Measurements from ENCODE around the gene STIM2.

The STIM2 gene

DNA sequence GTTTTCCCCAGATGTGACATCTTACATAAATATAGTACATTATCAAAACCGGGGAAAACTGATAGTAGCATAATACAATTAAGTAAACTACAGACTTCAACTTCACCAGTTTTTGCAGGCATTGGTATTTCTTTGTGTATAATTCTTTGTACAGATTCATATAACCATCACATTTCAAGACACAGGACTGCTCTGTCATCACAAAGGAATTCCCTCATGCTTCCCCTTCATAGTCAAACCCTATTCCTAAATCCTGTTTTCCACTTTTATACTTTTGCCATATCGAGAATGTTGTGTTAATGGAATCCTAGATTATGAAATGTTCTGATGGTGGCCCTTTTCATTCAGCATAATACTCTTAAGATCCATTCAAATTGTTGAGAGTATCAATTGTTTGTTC, 36.0 kb downstream of the STIM2 start:
- no peak for DNase-seq (ENCODE audit: low read depth in 2 of 2, low spot score in 1 of 2)

DNA sequence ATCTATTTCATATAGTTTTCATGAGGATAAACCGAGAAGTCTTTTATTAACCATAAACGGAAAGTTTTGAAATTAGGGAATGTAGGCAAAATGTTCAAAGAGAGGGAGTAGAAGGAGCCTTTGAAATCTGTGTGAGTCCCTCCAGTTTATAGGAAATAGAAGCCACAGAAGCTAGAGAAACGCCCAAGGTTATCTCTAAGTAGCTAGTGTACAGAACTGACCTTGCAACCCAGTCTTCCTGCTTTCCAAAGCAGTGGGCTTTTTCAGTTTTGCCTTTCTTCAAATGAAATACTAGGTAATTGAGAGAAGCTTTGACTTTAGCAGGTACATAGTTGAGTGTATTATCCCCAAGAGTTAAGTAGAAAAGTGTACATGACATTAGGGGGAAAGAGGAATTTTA, 39.4 kb downstream of the STIM2 start:
- DNase-seq (ENCODE audit: low read depth in 2 of 2, low spot score in 1 of 2): no peak

DNA sequence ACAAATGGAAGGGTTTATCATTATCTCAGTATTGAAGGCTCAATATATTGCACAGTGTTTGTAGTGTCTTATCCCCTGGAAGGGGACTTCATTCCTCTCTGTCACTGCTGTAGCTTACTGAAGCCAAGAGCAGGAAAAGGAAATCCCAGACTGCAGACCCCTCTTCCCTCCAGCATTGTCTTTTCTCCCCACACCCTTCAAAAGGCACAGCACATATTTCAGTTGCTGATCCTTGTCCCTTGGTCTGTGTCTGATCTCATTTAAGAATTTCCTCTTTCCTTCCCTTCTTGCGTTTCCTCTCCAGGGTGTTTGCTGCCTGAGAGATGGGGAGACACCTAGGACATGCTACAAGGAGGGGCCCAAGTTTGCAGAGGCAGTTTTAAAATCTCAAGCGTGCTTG, 40.1 kb downstream of the STIM2 start:
- no peak for DNase-seq (ENCODE audit: low read depth in 2 of 2, low spot score in 1 of 2)

DNA sequence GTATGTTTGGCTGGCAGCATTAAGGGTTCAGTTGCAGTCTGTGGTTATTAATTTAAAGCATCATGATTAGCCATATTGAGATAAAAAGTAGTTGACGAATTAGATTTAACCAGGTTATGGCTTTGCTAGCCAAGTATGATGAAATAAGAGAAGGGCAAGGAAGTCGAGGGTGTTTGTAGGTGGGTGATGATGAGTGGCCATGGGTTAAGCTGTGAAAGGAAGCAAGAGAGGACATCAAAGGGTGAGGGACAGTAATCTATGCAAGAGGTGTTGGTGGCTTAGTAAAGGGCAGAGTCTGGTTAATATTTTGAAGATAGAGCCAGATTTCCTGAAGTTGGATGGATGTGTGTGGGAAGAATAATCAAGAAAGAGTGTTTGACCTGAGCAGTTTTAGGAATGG, 44.5 kb downstream of the STIM2 start:
- no peak for DNase-seq (ENCODE audit: low read depth in 2 of 2, low spot score in 1 of 2)

DNA sequence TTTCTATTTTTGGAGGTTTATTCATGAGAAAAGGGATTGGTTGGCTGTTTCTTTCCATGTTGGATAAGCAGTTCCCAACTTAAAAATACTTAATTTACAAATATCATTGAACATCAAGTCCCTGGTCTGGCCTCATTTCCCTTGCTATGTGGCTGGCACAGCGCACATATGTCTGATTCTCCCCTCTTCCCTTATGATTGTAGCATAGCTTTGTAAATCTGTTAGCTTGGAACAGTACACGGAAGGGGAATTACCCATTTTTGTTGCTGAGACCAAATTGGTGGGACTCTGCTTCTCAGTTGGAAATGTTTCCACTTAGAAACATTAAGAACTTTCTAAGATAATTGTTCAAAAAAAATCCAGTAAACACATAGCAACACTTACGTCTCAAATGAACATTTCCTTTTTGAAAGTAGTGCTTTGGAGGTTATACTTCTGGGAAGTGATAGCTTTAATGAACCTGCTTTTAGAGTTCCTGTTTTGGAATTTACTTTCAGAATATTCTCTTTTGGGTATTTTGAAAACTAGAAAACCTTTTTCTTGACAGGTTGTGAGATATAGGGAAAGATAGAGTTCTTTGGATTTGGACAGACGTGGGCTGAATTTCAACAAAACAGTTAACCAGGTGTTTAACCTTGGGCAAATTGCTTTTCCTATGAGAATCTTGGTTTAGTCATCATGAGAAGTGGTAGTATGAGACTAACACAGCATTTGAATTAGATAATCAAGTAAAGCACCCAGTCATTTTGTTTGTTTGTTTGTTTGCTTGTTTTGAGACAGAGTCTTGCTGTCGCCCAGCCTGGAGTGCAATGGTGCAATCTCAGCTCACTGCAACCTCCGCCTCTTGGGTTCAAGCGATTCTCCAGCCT, 47.3 kb downstream of the STIM2 start:
- no peak for DNase-seq (ENCODE audit: low read depth in 2 of 2, low spot score in 1 of 2)

DNA sequence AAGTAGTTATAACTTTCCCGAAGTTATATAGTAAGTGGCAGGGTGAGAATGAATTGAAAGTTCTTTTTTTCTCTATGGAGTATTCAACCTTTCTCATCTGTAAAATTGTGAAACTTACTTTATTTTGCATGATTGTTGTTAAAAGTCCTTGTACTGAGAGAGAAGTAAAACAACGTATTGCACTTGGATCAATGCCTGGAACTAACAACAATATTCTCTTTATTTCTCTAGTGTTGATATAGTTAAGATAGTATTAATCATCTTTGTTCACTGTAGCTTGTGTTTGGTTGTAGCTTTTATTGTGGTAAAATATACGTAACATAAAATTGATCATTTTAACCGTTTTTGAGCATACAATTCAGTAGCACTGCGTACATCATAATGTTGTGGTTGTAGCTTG, 48.7 kb downstream of the STIM2 start:
- DNase-seq (ENCODE audit: low read depth in 2 of 2, low spot score in 1 of 2): no peak

DNA sequence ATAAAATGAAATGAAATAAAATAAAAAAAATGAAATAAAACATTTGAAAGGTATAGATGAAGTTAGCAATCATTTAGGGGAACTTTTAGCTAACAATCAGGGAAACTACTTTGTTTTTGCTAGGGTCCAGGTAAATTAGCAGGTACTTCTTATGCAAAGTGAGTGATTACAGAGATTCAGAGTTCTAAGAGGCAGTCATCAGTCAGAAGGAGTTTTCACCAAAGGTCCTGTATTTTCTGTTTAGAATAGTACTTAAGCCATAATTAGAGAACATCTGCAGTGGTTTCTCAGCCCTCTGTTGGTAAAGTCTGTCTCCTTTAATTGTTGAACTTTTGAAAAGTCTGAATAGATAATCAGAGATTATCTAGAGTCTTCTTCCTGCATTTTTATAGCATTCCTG, 50.6 kb downstream of the STIM2 start:
- DNase-seq (ENCODE audit: low read depth in 2 of 2, low spot score in 1 of 2): no peak

DNA sequence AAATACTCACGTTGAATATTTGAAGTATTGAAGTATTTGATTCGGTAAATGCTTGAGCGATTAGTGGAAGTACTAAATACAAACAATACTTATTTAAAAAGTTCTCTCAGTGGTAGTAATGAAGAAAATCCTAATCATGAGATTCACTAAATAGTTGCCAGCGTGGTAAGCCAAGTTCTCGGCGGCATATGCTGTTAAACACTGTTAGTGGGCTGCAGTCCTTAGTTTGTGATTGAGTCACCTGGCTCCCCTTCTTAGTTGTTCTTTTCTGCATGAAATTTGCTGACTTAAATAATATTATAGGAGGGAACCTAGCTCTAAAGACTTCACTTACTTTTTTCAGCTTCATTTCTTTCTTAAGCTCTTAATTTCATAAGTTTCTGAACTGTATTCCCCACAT, 51.4 kb downstream of the STIM2 start:
- no peak for DNase-seq (ENCODE audit: low read depth in 2 of 2, low spot score in 1 of 2)

DNA sequence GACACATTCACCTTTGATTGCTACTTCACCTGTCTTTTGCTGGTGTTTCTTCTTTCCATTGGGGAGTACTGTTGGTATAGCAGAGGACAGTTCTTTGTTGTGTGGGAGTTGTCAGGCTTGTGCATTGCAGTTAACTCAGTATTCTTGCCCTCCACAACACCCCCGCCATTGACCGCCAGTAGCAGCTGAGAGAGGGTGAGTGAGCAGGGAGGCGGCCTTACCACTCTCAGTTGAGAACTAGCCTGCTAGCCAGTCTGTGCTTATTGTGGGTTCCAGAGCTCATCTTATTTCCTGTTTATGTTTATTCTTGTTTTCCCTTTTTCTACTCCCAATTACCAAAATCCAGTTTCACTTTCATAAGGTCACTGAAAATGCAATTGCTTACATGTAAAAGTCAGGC, 52.2 kb downstream of the STIM2 start:
- DNase-seq (ENCODE audit: low read depth in 2 of 2, low spot score in 1 of 2): no peak

DNA sequence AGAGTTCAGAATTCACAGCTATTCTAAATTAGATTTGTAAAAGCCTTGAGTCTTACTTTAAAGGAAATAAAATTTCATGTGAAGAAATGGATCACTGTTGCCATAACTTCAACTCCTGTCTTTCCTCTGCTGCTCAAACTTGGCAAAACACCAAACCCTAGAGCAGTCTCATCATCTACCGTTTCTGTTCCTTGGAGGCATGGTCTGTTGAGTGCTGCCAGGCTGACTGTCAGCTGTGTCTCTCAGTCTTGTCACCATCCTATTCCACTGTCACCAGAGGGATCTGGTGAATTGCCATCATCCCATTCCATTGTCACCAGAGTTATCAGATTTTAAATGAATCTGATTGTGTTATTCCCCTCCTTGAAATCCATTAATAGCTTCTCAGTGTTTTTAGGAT, 55.6 kb downstream of the STIM2 start:
- DNase-seq (ENCODE audit: low read depth in 2 of 2, low spot score in 1 of 2): no peak

DNA sequence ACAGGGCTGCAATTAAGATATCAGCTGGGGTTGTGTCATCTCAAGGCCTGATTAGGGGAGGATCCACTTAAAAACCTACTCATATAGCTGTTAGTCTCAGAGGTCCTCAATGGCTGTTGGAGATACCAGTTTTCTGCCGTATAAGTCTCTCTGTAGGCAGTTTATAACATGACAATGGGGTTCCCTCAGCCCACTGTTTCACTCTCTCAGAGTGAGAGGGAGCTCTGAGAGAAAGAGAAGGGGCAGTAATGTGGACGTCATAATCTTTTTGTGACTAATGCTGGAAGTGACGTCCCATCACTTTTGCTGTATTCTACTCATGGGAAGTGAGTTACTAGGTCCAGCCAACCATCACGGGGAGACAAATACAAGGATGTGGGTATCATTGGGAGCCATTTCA, 70.3 kb downstream of the STIM2 start:
- DNase-seq (ENCODE audit: low read depth in 2 of 2, low spot score in 1 of 2): no peak

DNA sequence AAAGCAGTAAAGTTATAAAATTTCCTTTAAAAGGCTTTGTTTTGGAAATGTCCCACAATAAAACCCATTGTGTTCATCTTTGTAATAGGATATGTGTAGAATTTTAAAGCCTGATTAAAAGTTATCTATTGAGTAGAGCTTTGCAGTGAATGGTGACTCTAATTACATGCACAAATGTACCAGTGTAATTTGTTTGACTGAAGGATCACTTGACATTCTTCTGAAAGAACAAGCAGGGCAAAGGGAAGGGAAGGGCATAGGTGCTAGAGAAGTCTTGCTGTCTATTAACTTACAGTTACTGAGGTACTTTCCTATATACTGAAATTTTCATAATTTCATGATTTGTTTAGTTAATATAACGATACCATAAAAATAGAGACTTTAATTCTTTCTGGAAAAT, 70.8 kb downstream of the STIM2 start:
- DNase-seq (ENCODE audit: low read depth in 2 of 2, low spot score in 1 of 2): no peak

DNA sequence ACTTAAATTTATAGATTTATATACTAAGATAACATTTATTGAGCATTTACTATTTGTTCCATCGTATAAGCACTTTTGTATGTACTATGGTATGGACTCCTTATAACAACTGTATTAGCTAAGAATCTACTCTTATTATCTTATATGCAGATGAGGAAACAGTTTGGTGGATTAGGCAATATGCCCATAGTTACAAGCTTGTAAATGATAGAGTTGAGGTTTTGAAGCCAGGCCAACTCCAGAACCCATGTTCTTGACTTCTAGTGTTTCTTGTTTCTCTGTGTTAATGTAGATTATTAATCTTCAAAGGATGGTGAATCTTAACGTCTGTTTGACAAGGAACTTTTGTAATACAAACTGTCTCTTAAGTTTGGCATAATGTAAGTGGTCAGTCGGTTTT, 71.3 kb downstream of the STIM2 start:
- no peak for DNase-seq (ENCODE audit: low read depth in 2 of 2, low spot score in 1 of 2)

DNA sequence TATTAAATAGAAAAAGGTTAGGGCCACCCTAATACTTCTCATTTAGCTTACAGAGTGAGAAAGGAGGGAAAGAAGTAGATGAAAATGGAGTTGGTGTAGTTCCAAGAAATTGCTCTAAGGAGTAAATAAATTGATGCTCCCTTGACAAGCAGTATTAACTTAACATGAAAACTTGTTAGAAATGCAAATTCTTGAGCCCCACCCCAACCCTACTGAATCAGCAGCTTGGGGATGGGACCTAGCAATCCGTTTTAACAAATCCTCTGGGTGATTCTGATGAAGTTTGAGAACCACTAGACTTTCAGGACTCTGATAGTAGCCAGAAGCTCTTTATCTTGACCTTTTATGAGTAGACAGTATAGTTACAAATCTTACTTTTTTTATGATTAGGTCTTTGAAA, 74.8 kb downstream of the STIM2 start:
- no peak for DNase-seq (ENCODE audit: low read depth in 2 of 2, low spot score in 1 of 2)

DNA sequence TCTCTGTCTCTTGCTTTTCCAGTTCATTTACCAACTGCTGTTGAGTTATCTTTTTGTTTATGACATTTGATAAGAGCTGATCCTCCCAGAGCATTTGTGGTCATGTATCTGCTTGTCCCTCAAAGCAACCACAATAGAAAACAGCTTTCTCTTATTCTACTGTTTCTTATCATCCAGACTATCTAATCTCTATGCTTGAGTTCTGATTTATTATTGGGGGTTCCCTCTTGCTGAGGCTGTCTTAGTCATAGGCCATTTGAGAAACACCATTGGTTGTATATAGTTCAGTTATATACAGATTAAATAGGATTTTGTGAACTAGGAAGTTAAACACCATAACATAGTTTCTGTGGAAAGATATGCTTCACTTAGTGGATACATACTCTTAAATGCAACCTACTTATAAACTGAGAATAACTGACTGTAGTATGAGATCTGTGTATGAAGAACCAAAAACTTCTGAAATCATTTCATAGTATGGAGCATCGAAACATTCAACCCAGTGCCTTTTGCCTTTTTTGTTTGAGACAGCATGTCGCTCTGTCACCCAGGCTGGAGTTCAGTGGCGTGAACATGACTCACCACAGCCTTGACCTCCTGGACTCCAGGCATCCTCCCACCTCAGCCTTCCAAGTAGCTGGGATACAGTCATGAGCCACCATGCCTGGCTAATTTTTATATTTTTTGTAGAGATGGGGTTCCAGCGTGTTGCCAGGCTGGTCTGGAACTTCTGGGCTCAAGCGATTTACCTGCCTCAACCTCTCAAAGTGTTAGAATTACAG, 75.8 kb downstream of the STIM2 start:
- no peak for DNase-seq (ENCODE audit: low read depth in 2 of 2, low spot score in 1 of 2)

DNA sequence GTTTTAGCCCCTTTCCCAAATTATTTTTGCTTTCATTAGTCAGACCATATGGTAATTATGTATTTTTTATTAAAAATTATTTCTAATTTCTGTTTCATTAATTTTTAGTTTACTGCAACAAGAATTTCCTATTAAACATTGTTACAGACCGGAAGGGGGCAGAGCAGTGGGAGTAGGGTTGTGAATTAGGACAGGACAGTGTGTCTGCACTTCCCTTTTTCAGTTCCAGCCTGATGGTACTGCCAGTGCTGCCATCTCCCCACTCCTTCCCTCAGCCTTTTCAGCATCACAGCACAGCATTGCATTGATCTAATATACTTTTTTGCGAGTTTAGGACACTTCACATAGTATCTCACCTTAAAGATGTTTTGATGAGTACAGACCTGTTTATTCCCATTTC, 76.5 kb downstream of the STIM2 start:
- DNase-seq (ENCODE audit: low read depth in 2 of 2, low spot score in 1 of 2): no peak

DNA sequence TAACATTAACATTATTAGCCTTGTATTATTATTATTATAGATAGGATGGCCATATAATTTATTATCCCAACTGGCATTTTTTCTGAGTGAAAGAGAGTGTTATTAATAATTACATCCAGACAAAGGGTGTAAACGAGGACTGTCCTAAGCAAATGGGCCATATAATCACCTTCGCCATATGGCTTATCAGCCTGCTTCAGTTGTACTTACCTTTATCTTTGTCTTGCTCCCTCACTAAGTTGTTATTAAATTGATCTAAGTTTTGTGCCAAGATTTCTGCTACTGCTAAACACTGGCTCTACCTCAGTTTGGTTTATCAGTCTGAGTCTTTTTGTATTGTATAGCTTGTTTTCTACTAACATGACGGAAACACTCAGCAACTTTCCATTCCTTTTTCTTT, 76.9 kb downstream of the STIM2 start:
- no peak for DNase-seq (ENCODE audit: low read depth in 2 of 2, low spot score in 1 of 2)

DNA sequence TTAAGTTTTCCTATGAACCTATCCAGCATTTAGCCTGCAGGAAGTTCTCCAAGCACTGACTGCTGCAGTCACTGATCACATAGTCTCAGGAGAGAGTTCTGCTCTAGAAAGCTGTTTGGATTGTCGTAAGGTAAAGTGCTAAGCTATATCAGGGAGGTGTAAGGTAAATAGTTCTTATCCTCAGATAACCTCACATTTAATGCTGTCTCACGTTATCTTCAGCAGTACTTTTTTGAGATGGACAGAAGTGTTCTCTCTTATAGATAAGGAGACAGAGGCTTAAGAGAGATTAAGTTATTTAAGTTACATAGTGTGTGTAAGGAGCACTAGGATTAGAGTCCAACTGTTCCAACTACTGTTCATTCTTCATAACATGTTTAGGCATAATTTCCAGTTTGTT, 77.9 kb downstream of the STIM2 start:
- DNase-seq (ENCODE audit: low read depth in 2 of 2, low spot score in 1 of 2): no peak

DNA sequence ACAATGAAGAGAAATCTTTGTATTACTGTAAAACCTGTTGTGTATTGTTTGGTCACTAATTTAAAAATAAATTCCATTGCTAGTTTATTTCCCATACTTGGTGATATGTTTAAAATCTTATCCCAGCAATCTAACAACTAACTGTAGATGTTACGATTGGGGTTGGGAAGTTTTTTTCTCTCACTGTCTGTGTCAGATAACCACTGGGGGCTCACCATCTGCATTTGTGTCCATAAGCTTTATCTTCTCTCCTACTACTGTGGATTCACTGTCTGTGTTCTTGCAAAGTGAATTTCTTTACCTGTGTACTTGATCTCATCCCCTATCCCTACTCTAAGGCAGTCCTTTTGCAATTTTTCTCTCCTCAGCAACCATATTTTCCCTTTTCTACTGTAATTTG, 81.3 kb downstream of the STIM2 start:
- DNase-seq (ENCODE audit: low read depth in 2 of 2, low spot score in 1 of 2): no peak

DNA sequence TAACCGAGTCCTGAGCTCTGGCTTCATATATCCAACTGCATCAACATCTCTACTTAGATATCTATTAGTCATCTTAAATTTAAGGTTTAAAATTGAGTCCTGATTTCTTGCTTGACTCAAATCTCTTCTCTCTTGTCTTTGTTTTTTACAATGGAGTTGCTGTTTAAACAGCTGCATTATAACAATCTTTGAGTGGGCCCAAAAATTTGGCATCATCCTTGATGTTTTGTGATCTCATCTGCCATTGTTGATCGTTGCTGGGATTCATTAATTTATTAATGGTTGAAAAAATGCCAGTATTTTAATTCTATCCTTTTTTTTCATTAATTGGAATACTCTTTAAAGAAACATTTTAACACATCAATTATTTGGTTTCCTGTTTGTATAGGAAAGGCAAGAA, 82.2 kb downstream of the STIM2 start:
- DNase-seq (ENCODE audit: low read depth in 2 of 2, low spot score in 1 of 2): no peak

DNA sequence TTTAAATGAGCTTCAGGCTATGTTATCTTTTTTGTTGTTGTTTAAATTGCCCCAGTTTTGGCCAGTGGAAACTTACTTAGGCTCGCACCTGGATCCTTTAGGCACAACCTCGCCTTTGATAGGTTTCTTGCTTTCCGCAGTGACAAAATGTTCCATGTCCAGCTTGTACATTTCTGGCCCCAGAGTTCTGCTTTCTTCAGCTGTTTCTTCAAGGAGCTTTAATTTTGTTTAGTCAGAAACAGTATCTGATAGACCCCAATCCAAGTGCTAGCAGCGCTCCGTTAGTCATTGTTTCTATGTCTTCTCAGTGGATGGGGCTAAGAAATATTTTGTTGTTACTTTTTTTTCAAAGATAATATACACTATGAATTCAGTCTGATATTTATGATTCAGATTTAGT, 82.8 kb downstream of the STIM2 start:
- DNase-seq (ENCODE audit: low read depth in 2 of 2, low spot score in 1 of 2): no peak

DNA sequence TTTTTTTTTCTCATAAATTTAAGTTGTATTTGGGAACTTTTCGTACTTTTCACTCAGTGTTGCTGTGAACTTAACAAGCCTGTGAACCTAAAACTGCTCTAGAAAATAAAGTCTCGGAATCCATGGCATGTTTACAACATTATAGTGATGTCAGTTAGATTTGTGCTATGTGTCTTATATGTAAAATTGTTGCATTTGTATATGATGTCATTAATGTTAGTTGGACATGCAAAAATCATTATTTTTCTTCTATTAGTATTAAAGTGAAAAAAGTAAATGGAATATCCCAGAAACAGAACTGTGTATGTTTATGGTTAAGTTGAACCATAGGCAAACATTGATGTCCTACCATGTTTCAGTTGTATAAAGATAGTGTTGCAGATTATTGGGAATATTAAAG, 85.2 kb downstream of the STIM2 start:
- no peak for DNase-seq (ENCODE audit: low read depth in 2 of 2, low spot score in 1 of 2)

DNA sequence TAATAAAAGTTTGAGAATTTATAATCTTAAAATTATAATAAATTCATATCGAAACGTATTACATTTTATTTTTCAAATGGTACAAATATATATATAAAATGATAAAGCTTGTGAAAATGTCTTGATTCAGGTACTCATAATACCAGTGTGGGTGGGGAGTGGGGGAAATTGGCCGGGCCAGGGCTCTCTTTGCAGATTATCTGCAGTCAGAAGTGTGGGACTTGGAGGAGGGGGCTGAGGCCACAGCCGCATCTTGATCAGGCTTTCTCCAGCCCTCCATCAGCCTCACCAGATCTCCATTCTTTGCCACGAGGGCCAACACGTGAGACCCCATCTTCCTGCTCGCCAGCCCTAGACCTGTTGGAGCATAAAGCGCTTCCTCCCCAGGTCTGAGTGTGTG, 86.7 kb downstream of the STIM2 start:
- no peak for DNase-seq (ENCODE audit: low read depth in 2 of 2, low spot score in 1 of 2)
